ENCODE results near the gene POLR3E. TPM values are rescaled to one million over a fixed set of nuclear protein-coding genes. Genes with fewer than 3 reads are reported as not detected.
A peak's percentile ranks its signal among the peaks of the same experiment; 100 is the strongest.

POLR3E gene
- total and polyA plus RNA-seq, 12 donors: 22.3 to 40.7 (median 30.6) TPM

- peaks cover 0 to 15% (median 4%) of the 10 kb centered on the region in 9 donors for H3K4me1 ChIP-seq
- H3K36me3 ChIP-seq: peaks cover 0 to 100% (median 52%) of the 10 kb centered on the region in 9 donors
- WGBS, 2 donors: 89 to 91% methylated on average over 17 of the region's 17 CpGs
- no peak overlapping the region for H3K4me3 ChIP-seq
- H3K27ac ChIP-seq: no peak overlapping the region
- intact Hi-C loops (cut with DNase I): loop anchor here in 1 of 10 donors (10.0 kb wide), 1 partner anchor 1132 kb away; no protein-coding TSS in a partner anchor
- ATAC-seq (peak in 1 of 8 donors; percentile 23), DNase-seq (no peak)
- no peaks in the 10 kb centered on the region for H3K9me3 ChIP-seq
- no peaks in the 10 kb centered on the region for H3K27me3 ChIP-seq
- TF ChIP-seq CTCF (IDR thresholded peaks at IDR 0.05): no peak
Measured at GRCh38 chr16:22317001-22317530, 19.9 kb downstream of the POLR3E start.

- Histone ChIP-seq H3K4me1 (peaks cover 0 to 15% (median 4%) of the 10 kb centered on the region in 9 donors), H3K9me3 (no peaks in the 10 kb centered on the region), H3K36me3 (peaks cover 0 to 100% (median 51%) of the 10 kb centered on the region in 9 donors), H3K27me3 (no peaks in the 10 kb centered on the region), H3K4me3 (no peak overlapping the region), H3K27ac (no peak overlapping the region)
- intact Hi-C loops (cut with DNase I): loop anchor here in 1 of 10 donors (10.0 kb wide), 1 partner anchor 1133 kb away; no protein-coding TSS in a partner anchor
- ATAC-seq: no peak
- TF ChIP-seq CTCF (IDR thresholded peaks at IDR 0.05): no peak
- 91 to 93% methylated on average over 6 of the region's 6 CpGs for WGBS, 2 donors
- no peak for DNase-seq
Measured at GRCh38 chr16:22317625-22318024, 20.4 kb downstream of the POLR3E start.

- H3K9me3 ChIP-seq: no peaks in the 10 kb centered on the region
- 75 to 76% methylated on average over 18 of the region's 18 CpGs for WGBS, 2 donors
- peak overlapping the region in 1 of 10 donors; percentile 19 for H3K27ac ChIP-seq
- DNase-seq (no peak), ATAC-seq (peak in 1 of 8 donors; percentile 27)
- H3K4me3 ChIP-seq: no peak overlapping the region
- no peaks in the 10 kb centered on the region for H3K27me3 ChIP-seq
- TF ChIP-seq CTCF (IDR thresholded peaks at IDR 0.05): peak in 7 of 9 donors; percentile 46 to 66 (median 50)
- peaks cover 0 to 15% (median 4%) of the 10 kb centered on the region in 9 donors for H3K4me1 ChIP-seq
- H3K36me3 ChIP-seq: peaks cover 0 to 100% (median 52%) of the 10 kb centered on the region in 9 donors
- intact Hi-C loops (cut with DNase I): loop anchor here in 1 of 10 donors (10.0 kb wide), 1 partner anchor 1134 kb away; no protein-coding TSS in a partner anchor
Measured at GRCh38 chr16:22318690-22319358, 21.6 kb downstream of the POLR3E start.

- intact Hi-C loops (cut with DNase I): loop anchor here in 3 of 10 donors (10.0 kb wide), 2 partner anchors 94 to 1166 kb away; partner anchors contain the start of genes DNAH3 (in 2 of the 3) and LDAF1 (in 2 of the 3)
- no peak for DNase-seq
- 79% methylated on average over 13 of the region's 13 CpGs for WGBS, 2 donors
- no peak for TF ChIP-seq CTCF (IDR thresholded peaks at IDR 0.05)
- Histone ChIP-seq H3K27me3 (no peaks in the 10 kb centered on the region), H3K4me3 (no peak overlapping the region), H3K9me3 (no peaks in the 10 kb centered on the region), H3K27ac (no peak overlapping the region), H3K4me1 (peaks cover 0 to 15% (median 4%) of the 10 kb centered on the region in 9 donors), H3K36me3 (peaks cover 0 to 100% (median 53%) of the 10 kb centered on the region in 9 donors)
- no peak for ATAC-seq
Measured at GRCh38 chr16:22320572-22321339, 23.5 kb downstream of the POLR3E start.

Data from heart right ventricle (tissue), 16 donors.